Measurements from ENCODE around the gene KCNH8.

DNA sequence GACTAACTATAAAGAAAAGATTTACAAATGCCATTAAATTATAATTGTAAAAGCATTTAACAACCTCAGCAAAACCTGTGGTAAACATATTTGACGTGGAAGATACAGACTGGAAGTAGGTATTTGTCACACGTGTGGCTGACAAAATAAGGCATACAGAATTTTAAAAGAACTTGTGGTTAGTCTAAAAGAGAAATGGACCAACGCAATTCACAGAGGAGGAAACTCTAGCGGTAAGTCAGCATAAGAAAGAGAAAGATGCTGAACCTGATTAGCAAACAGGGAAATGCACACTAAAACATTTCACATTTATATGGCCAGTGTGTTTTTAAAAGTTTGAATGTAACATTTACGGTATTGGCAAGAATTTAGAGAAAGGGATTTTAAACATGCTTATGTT lies 35.3 kb downstream of the KCNH8 start:
- TF ChIP-seq, protein P1, sequence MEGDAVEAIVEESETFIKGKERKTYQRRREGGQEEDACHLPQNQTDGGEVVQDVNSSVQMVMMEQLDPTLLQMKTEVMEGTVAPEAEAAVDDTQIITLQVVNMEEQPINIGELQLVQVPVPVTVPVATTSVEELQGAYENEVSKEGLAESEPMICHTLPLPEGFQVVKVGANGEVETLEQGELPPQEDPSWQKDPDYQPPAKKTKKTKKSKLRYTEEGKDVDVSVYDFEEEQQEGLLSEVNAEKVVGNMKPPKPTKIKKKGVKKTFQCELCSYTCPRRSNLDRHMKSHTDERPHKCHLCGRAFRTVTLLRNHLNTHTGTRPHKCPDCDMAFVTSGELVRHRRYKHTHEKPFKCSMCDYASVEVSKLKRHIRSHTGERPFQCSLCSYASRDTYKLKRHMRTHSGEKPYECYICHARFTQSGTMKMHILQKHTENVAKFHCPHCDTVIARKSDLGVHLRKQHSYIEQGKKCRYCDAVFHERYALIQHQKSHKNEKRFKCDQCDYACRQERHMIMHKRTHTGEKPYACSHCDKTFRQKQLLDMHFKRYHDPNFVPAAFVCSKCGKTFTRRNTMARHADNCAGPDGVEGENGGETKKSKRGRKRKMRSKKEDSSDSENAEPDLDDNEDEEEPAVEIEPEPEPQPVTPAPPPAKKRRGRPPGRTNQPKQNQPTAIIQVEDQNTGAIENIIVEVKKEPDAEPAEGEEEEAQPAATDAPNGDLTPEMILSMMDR (IDR thresholded peaks at IDR 0.05; ENCODE audit: poor library complexity): no peak
- TF ChIP-seq EZH2phosphoT487 (IDR thresholded peaks at IDR 0.05; ENCODE audit: low read depth, severe bottlenecking, unreplicated experiment): no peak
